Activated T-cell treated with anti-CD3 and anti-CD28 coated beads for 48 hours (primary cell): Measurements from ENCODE around the gene SPTSSB.

Source experiments
- DNase-seq: peaks from one replicate; pipeline ENCODE4 v3.0.0-alpha.2; 2020; ENCODE audit warnings: low read depth

The SPTSSB gene

GRCh38 chr3:161337311-161337710, 34.0 kb downstream of the SPTSSB start:
- no peak for DNase-seq

GRCh38 chr3:161336661-161337060, 34.7 kb downstream of the SPTSSB start:
- DNase-seq: no peak

GRCh38 chr3:161333696-161334095, 37.6 kb downstream of the SPTSSB start:
- no peak for DNase-seq

GRCh38 chr3:161332792-161333191, 38.5 kb downstream of the SPTSSB start:
- no peak for DNase-seq

GRCh38 chr3:161325059-161325458, 46.3 kb downstream of the SPTSSB start:
- DNase-seq: no peak

- DNase-seq: no peak
Measured at GRCh38 chr3:161323926-161324621, 47.2 kb downstream of the SPTSSB start.

GRCh38 chr3:161322781-161323568, 48.3 kb downstream of the SPTSSB start:
- DNase-seq: no peak

- no peak for DNase-seq
Measured at GRCh38 chr3:161320837-161321236, 50.5 kb downstream of the SPTSSB start.

GRCh38 chr3:161319867-161320266, 51.5 kb downstream of the SPTSSB start:
- no peak for DNase-seq

GRCh38 chr3:161317077-161317476, 54.2 kb downstream of the SPTSSB start:
- DNase-seq: no peak

GRCh38 chr3:161316006-161316689, 55.2 kb downstream of the SPTSSB start:
- no peak for DNase-seq

GRCh38 chr3:161314836-161315395, 56.4 kb downstream of the SPTSSB start:
- no peak for DNase-seq

- peak; percentile 30 for DNase-seq
Measured at GRCh38 chr3:161310649-161311423, 60.5 kb downstream of the SPTSSB start.

GRCh38 chr3:161305095-161305991, 66.0 kb downstream of the SPTSSB start:
- no peak for DNase-seq

GRCh38 chr3:161296814-161297213, 74.5 kb downstream of the SPTSSB start:
- no peak for DNase-seq

- no peak for DNase-seq
Measured at GRCh38 chr3:161295325-161295724, 76.0 kb downstream of the SPTSSB start.
